DND-41 (cell line): Measurements from ENCODE around the gene MINAR1.

ENCODE experiments used
- ATAC-seq: fragments of 200-7000 bp; cut with Tn5 transposase; 3 replicates; pipeline ENCODE4 v1.9.1; 2021; ENCODE audit warnings: low read depth; ENCODE audit not compliant: insufficient read depth
- DNase-seq: peaks from one replicate; pipeline ENCODE4 v3.0.0-alpha.2; 2020
- H2AFZ ChIP-seq: 2 replicates; pipeline ENCODE4 v1.6.0; 2012; ENCODE audit warnings: low read depth, low read length
- H3K27ac ChIP-seq: 2 replicates; pipeline ENCODE4 v1.5.1; 2012; ENCODE audit warnings: low read length, inconsistent platforms
- H3K27me3 ChIP-seq: fragments of 200-600 bp; sonication (generic); 2 replicates; pipeline ENCODE4 v1.6.0; 2012; ENCODE audit warnings: low read length, mild to moderate bottlenecking, inconsistent platforms; ENCODE audit not compliant: insufficient read depth, poor library complexity
- H3K36me3 ChIP-seq: 2 replicates; pipeline ENCODE4 v1.5.1; 2012; ENCODE audit warnings: low read length, inconsistent platforms; ENCODE audit not compliant: insufficient read depth
- H3K4me1 ChIP-seq: 2 replicates; pipeline ENCODE4 v1.5.1; 2012; ENCODE audit warnings: mild to moderate bottlenecking, low read length; ENCODE audit not compliant: insufficient read depth
- H3K4me2 ChIP-seq: 2 replicates; pipeline ENCODE4 v1.6.0; 2012; ENCODE audit warnings: mild to moderate bottlenecking, moderate library complexity, low read length, inconsistent platforms; ENCODE audit not compliant: insufficient read depth
- H3K4me3 ChIP-seq, 2 experiments: fragments of 200-600 bp in 1 of 2; shearing (Covaris generic) in 1 of 2; 2 replicates each; pipeline ENCODE4 v1.5.1; 2012 to 2016; ENCODE audit warnings: inconsistent platforms in 2 of 2, low read length in 2 of 2, mild to moderate bottlenecking in 2 of 2, low read depth in 1 of 2, moderate library complexity in 1 of 2
- H3K79me2 ChIP-seq: 2 replicates; pipeline ENCODE4 v1.6.0; 2012; ENCODE audit warnings: low read length, inconsistent platforms; ENCODE audit not compliant: insufficient read depth
- H3K9ac ChIP-seq: 2 replicates; pipeline ENCODE4 v1.6.0; 2012; ENCODE audit warnings: low read depth, mild to moderate bottlenecking, inconsistent platforms, low read length, moderate library complexity
- H3K9me3 ChIP-seq: 2 replicates; pipeline ENCODE4 v1.5.1; 2012; ENCODE audit warnings: low read length, moderate library complexity, mild to moderate bottlenecking, inconsistent platforms; ENCODE audit not compliant: insufficient read depth, severe bottlenecking
- H4K20me1 ChIP-seq: 2 replicates; pipeline ENCODE4 v1.6.0; 2012; ENCODE audit warnings: low read length; ENCODE audit not compliant: insufficient read depth
- EZH2 ChIP-seq: IDR thresholded peaks from 3 replicates; pipeline ENCODE4 v1.6.1; 2012; ENCODE audit warnings: borderline replicate concordance, low read depth, mild to moderate bottlenecking, moderate library complexity, low read length, inconsistent platforms; ENCODE audit not compliant: severe bottlenecking
- TF ChIP-seq, protein P1 (sequence below): IDR thresholded peaks from 2 replicates; pipeline ENCODE4 v1.5.1; 2012; ENCODE audit warnings: borderline replicate concordance, low read length, moderate library complexity, mild to moderate bottlenecking; ENCODE audit not compliant: poor library complexity, severe bottlenecking; ENCODE audit errors: extremely low read depth

Gene MINAR1

DNA sequence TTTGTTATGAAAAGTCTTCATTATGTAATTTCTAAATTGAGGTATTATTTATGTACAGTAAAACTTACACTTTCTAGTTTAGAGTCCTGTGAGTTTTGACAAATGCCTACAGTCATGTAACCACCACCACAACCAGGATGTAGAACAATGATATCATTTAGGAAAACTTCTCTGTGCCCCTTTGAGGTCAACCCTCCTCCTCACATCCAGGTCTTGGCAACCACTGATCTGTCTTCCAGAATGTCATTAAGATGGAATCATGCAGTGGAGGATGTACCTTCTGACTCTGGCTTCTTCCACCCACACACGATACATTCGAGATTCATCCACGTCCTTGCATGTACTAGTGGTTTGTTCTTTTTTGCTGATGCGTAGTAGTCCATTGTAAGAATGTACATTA, 23.2 kb downstream of the MINAR1 start:
- no peaks in the 10 kb centered on the region; the same call in 1 of the 2 replicates for H4K20me1 ChIP-seq
- no peaks in the 10 kb centered on the region for H3K79me2 ChIP-seq
- no peaks in the 10 kb centered on the region for H3K4me1 ChIP-seq
- DNase-seq (no peak), ATAC-seq (no peak)
- H3K4me3 ChIP-seq = no peak overlapping the region
- no peak for TF ChIP-seq EZH2
- TF ChIP-seq, protein P1, sequence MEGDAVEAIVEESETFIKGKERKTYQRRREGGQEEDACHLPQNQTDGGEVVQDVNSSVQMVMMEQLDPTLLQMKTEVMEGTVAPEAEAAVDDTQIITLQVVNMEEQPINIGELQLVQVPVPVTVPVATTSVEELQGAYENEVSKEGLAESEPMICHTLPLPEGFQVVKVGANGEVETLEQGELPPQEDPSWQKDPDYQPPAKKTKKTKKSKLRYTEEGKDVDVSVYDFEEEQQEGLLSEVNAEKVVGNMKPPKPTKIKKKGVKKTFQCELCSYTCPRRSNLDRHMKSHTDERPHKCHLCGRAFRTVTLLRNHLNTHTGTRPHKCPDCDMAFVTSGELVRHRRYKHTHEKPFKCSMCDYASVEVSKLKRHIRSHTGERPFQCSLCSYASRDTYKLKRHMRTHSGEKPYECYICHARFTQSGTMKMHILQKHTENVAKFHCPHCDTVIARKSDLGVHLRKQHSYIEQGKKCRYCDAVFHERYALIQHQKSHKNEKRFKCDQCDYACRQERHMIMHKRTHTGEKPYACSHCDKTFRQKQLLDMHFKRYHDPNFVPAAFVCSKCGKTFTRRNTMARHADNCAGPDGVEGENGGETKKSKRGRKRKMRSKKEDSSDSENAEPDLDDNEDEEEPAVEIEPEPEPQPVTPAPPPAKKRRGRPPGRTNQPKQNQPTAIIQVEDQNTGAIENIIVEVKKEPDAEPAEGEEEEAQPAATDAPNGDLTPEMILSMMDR = no peak
- H3K36me3 ChIP-seq = no peaks in the 10 kb centered on the region
- no peak overlapping the region for H3K9ac ChIP-seq
- no peaks in the 10 kb centered on the region for H3K27me3 ChIP-seq
- H3K4me2 ChIP-seq = no peak overlapping the region
- no peaks in the 10 kb centered on the region for H3K9me3 ChIP-seq
- no peak overlapping the region for H3K27ac ChIP-seq
- no peak overlapping the region for H2AFZ ChIP-seq

DNA sequence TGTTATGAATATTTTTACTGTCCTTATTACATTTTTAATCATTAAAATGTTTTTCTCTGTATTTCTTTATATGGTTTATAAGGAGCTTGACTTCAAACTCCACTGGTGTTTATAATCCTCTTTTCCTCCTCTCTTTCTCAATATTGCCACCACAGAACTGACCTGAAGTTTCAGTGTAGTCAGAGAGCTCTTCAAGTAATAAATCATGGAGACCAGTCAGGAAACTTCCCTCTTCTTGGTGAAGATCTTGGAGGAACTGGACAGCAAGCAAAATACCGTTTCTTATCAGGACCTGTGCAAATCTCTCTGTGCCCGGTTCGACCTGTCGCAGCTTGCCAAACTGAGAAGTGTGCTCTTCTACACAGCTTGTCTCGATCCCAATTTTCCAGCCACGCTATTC, 23.8 kb downstream of the MINAR1 start:
- no peak for ATAC-seq
- TF ChIP-seq, protein P1 = no peak
- no peak for TF ChIP-seq EZH2
- no peak overlapping the region for H3K27ac ChIP-seq

DNA sequence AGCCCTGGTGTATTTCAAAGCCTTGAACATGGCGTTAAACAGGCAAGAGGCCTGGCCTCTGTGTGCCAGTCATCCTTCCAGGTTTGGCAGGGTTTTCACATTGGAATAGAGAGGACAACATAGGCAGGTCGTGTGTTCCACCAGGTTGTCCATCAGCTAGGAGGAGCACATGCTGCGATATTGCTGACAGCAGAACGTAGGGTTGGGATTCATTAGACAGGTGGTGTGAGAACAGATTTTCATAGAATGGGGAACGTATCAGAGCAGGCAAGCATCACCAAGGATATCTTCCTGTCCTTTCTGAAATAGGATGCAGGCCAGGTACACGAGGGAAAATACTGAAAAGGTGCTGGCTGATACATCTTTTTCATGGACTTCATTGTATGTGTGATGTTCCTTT, 26.4 kb downstream of the MINAR1 start:
- Histone ChIP-seq H3K9ac (no peak overlapping the region), H3K4me1 (no peaks in the 10 kb centered on the region), H3K79me2 (no peaks in the 10 kb centered on the region), H3K9me3 (no peaks in the 10 kb centered on the region), H4K20me1 (no peaks in the 10 kb centered on the region), H3K27ac (no peak overlapping the region), H3K27me3 (no peaks in the 10 kb centered on the region), H3K4me2 (no peak overlapping the region), H2AFZ (no peak overlapping the region), H3K36me3 (no peaks in the 10 kb centered on the region), H3K4me3 (no peak overlapping the region)
- no peak for DNase-seq
- ATAC-seq = no peak
- TF ChIP-seq EZH2 = no peak
- TF ChIP-seq, protein P1 = no peak

More for the DNA sequence above, 23.8 kb downstream of the MINAR1 start:
- Histone ChIP-seq H4K20me1 (no peaks in the 10 kb centered on the region; the same call in 1 of the 2 replicates), H3K9ac (no peak overlapping the region), H3K4me3 (no peak overlapping the region), H3K27me3 (no peaks in the 10 kb centered on the region), H3K9me3 (no peaks in the 10 kb centered on the region), H3K36me3 (no peaks in the 10 kb centered on the region), H3K4me2 (no peak overlapping the region), H3K79me2 (no peaks in the 10 kb centered on the region), H2AFZ (no peak overlapping the region), H3K4me1 (no peaks in the 10 kb centered on the region)
- no peak for DNase-seq

GRCh38 chr15:79459666-79460065, 27.5 kb downstream of the MINAR1 start:
- Histone ChIP-seq H3K27ac (no peak overlapping the region), H4K20me1 (no peaks in the 10 kb centered on the region), H3K4me3 (no peak overlapping the region), H3K27me3 (no peaks in the 10 kb centered on the region), H3K4me2 (no peak overlapping the region), H3K36me3 (no peaks in the 10 kb centered on the region), H3K9me3 (no peaks in the 10 kb centered on the region), H3K4me1 (no peaks in the 10 kb centered on the region), H2AFZ (no peak overlapping the region), H3K79me2 (no peaks in the 10 kb centered on the region), H3K9ac (no peak overlapping the region)
- no peak for TF ChIP-seq EZH2
- TF ChIP-seq, protein P1 = no peak
- DNase-seq = no peak
- no peak for ATAC-seq
